GM19099 (cell line): ENCODE measurements around the gene ATXN2.

Experiments used
- POLR2A ChIP-seq: IDR thresholded peaks from 3 replicates; pipeline ENCODE4 v1.6.1; 2011; ENCODE audit warnings: low read depth; ENCODE audit not compliant: insufficient read length; ENCODE audit errors: extremely low read depth

The ATXN2 gene

DNA sequence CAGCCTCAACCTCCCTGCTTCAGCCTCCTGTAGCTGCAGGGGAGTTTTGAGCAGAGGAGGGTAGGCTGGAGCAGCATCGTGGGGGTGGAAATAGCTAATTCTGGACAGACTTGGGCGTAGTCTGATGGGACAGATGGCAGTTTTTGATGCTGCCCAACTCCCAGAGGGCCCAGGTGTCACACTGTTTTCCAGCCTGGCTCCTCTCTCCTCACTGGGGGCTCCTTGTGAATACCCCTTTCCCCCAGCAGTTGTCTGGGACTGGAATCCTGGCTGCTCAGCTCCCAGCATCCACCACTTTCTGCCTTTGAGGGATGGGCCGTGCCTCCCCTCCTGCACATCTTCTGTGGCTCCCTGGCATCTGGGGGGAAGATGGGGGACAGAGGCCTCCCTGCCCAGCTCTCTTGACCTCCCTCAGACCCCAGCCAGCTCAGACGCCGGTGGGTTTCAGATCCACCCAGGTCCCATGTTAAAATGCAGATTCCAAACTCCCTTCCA, 159.4 kb downstream of the ATXN2 start:
- no peak for TF ChIP-seq POLR2A

DNA sequence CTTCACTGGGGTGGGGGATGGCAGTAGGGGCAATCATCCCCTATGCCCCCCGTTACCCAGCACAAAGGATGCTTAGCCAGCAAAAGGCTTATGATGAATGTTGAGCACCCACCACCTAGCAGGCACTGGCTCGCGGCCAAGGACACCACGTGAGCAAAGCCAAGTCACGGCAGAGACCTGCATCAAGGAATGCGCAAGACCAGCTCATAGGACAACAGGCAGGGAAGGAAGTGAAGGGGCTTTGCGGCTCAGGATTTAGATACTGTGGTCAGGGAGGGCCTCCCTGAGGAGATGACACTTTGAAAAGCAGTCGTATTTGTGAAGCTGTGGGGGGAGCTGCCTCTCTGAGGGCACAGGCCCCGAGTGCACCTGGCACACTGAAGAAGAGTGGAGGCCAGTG, 160.6 kb downstream of the ATXN2 start:
- no peak for TF ChIP-seq POLR2A

DNA sequence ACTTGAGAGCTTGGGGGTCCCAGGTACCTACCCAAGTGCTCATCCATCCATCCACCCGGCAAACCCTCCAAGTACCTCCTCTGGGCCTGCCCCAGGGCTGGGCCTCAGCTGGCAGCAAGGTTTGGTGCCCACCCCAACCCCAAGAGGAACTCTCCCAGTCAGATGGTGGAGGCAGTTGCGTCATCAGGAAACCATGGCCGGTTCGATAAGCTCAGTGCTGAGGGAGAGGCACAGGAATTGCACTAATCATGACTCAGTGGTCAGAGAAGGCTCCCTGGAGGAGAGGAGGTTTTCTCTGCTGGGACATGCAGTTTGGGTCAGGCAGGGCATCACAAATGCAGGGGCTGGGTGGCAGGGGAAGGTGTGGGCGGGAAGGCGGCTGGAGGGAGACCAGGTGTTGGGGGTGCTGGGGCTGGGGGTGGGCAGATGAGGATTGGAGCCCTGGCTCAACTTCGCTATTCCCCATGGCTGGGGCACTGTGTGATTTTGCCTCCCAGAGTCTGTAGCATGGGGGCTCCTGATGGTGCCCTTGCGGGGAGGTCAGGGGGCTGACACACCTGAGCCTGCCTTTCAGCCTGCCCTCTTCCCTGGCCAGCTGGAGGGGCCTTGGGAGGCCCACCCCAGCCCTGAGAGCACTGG, 161.2 kb downstream of the ATXN2 start:
- TF ChIP-seq POLR2A, result no peak

DNA sequence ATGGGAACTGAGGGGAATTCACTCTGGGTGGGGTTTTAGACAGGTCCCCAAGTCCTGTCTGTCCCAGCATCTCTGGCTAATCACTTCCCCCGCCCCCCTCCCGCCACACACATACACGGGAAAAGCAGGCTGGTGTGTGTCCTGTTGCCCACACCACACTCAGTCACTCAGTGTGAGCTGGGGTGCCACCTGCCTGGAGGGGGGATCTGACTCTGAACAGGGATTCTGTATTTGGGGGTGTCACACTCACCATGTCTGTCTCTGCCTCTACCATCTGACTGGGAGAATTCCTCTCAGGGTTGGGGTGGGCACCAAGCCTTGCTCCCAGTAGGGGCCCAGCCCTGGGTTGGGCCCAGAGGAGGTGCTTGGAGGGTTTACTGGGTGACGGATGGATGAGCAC, 162.3 kb downstream of the ATXN2 start:
- no peak for TF ChIP-seq POLR2A

DNA sequence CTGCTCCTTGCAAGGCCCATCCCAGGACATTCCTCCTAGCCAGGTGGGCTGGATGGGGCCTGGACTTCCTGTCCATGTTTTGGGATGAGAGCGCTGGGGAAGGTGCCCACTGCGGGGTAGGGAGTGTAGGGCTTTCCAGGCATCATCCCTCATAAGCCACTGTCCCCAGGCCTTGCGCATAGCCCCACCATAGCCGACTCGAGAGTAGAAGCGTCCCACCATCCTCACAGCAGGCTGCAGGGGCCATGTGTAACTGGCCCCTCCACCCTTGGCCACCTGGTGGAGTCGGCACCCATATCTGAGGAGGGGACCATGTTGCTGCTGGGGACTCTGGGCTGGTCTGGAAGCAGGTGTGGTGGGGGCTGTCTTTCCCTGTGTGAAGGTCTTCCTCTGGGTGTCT, 162.8 kb downstream of the ATXN2 start:
- no peak for TF ChIP-seq POLR2A

DNA sequence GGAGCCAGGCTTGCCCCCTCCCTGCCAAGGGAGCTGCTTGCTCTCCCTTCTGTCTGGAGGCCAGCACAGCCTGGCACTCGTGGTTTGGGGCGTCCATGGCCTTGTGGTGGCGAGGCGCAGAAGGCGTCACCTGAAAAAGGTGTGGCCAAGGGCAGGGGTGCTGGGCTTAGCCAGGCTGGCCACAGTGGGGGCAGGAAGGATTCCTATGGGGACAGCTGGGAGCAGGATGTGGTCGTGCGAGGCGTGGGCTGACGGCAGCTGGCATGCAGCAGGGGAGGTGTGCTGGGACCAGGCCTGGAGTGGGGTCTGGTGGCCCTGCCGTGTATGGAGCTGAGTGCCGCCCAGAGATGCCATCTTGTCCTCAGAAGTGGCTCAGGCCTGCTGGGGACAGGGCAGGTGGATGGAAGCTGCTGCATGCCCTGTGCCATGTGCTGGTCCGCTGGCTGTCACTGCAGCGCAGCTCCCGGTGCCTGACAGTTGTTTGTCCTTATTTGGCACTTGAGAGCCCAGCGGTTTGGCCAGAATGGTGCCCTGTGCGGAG, 163.4 kb downstream of the ATXN2 start:
- no peak for TF ChIP-seq POLR2A

DNA sequence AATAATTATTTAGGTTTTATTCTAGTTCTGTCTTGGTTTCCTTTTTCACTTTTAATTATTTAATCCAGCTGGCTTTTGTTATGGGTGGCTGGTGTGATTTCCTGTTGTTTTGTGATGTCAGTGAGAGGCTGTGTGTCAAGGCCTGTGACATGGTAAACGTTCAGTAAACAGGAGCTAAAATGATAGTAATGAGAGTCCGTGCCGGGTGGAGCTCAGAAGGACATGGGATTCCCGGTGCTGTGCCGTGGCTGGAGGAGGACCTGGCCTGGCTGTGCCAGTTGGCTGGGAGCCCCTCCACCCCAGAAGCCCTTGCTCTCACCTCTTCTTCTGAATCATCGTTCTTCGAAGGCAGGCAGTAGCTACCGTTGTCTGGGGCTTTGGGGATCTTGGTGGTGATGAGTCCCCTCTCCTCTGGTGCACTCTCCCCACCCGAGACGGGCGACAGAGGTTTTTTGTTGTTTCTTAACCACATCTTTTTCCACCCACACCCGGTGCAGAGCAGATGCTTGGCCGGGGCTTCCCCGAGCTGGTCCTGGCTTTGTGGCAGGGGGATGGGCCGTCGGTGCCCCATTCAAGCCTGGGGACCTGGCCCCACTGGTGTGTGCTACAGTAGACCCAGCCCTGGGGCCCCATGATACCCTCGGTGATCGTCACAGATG, 164.3 kb downstream of the ATXN2 start:
- TF ChIP-seq POLR2A, result peak; percentile 32

DNA sequence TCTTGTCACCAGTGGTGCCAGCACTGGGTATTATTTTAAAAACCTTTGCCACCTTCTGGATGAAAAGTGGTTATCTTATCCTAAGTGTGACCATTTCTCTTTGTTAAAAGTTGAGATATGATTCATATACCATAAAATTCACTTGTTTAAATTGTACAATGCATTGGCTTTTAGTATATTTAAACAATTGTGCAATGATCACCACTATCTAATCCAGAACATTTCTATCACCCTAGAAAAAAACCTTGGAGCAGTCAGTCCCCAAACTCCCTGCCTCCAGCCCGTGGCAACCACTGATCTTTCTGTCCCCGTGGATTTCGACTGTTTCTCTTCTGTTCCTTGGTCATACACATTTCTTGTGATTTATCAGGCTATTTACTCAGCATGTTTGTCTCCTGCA, 165.1 kb downstream of the ATXN2 start:
- TF ChIP-seq POLR2A, result no peak

DNA sequence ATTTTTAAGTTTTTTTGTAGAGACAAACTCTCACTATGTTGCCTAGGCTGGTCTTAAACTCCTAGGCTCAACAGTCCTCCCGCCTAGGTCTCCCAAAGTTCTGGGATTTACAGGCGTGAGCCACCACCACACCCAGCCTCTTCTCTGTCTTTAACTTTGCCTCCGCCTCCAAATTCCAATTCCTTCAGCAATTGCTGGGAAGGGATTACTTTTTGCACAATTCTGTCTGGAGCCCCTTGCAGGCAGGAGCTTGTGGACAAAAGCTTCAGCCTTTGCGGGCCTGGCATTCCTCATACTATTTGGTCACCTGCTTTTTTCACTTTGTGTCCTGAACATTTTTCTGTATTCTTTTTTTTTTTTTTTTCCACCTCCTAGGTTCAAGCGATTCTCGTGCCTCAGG, 167.3 kb downstream of the ATXN2 start:
- no peak for TF ChIP-seq POLR2A

DNA sequence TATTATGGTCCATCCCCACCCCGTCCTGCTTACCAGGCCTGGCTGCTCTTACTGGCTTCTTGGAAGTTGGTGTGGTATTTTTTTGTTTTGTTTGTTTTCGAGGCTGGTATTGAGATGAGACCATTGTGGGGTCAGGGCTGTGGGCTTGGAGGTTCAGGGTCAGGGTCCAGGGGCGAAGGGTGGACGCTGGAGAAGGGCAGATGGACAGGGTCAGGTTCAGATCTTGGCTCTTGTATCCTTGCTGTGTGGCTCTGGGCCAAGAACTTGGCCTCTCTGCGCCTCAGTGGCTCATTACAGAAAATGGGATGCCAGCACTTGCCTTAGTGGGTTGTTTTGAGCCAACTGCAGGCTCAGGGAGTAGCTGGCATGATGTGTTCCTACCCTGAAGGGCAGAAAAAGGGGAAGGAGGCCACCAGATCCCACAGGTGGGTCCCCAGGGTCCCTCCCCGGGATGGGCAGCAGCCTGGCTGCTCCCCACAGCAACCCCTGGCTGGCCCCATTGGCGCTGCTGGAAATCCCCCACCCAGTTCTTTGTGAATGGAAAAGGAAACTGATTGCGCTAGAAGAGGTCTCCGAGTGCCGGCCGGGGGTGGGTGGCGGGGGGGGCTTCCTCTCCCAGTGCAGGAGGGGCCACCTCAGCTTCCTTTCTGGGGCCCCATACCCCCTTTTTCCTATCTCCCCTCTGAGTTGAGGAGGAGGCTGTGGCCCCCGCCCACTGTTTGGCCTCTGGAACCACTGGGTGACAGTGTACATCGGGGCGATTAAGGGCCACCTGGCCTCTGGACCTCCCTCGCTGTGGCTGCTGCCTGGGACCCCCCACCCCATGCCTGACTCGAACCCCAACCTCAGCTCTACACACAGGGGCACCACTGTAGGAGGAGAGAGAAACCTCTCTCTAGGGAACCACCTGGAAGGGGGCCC, 168.4 kb downstream of the ATXN2 start:
- TF ChIP-seq POLR2A, result no peak

DNA sequence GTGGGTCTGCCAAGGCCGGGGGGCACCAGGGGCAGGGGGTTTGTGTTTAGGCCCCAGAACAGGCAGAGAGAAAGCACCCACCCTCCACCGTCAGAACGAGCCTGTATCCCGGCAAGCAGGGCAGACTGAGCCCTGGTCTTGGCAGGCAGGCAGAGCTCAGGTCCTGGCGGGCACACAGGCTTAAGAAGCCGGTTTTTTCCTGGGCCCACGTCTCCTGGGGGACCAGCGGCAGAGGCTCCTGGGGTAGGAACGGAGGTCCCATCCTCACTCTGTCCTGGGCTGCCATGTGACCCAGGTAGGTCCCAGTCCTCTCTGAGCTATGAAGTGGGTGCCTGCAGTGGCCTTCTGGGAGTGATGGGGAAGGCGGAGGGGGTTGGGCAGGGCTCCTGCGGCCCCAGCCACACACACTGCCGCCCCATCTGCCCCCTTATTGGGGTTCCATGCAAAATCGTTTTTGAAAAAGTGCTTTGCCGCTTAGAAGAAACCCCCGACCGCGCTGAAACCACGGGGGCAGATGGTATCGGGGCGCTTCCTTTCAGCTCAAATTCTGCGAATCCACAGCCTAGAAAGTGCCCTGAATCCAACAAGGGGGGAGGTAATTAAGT, 169.2 kb downstream of the ATXN2 start:
- TF ChIP-seq POLR2A, result peak; percentile 39

DNA sequence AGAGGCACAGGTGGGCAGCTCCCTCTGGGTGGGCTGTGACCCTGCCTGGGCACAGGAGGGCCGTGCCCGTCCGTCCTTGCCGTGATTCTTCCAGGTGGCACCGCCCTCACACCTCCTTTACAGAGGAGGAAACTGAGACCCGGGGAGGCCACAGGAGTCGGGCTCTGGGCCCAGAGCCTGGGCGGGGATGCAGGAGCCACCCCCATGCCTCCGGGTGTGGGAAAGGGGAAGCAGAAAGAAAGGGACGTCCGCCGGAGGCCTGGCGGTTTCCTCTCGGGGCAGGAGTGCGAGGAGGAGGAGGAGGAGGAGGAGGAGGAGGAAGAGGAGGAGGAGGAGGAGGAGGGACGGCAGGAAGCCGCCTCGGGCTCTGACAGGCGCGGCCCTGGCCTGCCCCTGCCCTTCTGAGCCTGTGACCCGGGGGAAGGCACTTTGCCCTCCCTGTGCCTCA, 170.4 kb downstream of the ATXN2 start:
- TF ChIP-seq POLR2A, result no peak

DNA sequence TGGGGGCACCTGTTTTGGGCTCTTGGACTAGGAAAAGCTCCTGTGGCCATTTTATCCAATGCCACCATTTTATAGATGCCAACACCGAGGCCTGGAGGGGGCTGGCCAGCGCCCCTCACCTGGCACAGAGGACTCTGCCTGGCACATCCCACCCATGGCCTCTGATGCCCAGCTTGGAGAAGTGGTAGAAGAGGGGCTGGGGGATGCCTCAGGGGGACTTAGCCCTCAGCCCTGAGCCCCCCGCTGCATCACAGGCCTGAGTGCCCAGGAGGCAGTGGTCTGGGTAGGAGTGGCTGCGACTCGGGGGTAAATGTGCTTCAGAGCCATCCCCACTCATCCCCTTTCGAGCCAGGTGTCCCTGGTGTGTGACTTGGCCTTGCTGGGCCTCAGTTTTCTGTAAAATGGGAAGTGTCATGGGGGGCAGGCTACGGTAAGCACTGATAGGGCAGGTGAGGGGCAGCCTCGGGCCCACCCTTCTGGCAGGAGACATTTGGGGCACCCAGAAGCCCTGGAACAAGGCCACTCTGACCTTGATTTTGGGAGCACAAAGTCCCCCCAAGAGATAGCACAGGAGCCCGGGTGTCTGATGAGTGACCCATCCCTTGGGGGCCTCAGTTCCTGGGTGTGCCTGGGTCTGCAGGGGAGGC, 170.9 kb downstream of the ATXN2 start:
- TF ChIP-seq POLR2A, result no peak

DNA sequence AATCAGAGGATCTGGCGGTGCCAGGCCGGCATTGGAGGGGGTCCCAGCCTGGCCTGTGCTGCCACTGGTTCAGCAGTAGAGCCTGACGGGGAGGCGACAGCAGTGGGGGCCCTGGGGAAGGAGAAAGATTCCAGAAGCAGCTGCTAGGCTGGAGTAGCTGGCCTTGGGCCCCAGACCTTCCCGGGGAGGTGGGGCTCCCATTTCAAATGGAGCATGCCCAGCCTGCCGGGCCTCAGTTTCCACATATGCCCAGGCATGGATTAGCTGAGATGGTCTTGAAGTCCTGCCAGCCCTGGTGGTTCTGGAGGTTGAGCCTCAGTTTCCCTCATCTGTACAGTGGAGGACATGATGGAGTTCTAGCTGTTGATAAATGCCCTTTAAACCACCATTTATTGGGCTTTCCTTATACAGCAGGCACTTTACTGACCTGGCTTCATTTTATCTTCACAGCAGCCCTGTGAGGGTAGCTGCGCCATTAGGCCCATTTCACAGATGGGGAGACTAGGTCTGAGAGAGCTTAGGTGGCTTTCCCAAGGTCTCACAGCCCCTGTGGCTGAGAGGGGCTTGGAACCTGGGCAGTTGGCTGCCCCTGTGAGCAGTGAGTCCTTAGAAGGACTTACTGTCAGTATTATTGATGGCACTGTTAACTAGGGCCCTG, 171.6 kb downstream of the ATXN2 start:
- TF ChIP-seq POLR2A, result no peak
